ENCODE measurements around the gene CLDN22.
"Not testable (repeated sequence)": the region's sequence is repeated elsewhere in the genome, so short reads cannot be mapped to it uniquely, and the experiment has no call there.

CLDN22 gene

GRCh38 chr4:183329954-183330742 is 10.1 kb upstream of the CLDN22 start:
- POLR2A ChIA-PET (ENCODE audit: low non-redundant PET), result no interaction called here
- H3K27ac ChIP-seq, result no peak overlapping the region
- CTCF ChIA-PET, result no interaction called here
- DNase-seq (ENCODE audit: low spot score), result no peak
- TF ChIP-seq CTCF (conservative IDR thresholded peaks at IDR 0.05; ENCODE audit: low read depth), result no peak

GRCh38 chr4:183329244-183329643 is 9.2 kb upstream of the CLDN22 start:
- no peak for DNase-seq (ENCODE audit: low spot score)
- ChIA-PET CTCF (no interaction called here), POLR2A (ENCODE audit: low non-redundant PET) (no interaction called here)
- no peak overlapping the region for H3K27ac ChIP-seq
- no peak for TF ChIP-seq CTCF (conservative IDR thresholded peaks at IDR 0.05; ENCODE audit: low read depth)

- no peak for DNase-seq (ENCODE audit: low spot score)
- CTCF ChIA-PET, result no interaction called here
- TF ChIP-seq CTCF (conservative IDR thresholded peaks at IDR 0.05; ENCODE audit: low read depth), result no peak
- H3K27ac ChIP-seq, result no peak overlapping the region
- POLR2A ChIA-PET (ENCODE audit: low non-redundant PET), result no interaction called here
Measured at GRCh38 chr4:183328832-183329231, 8.8 kb upstream of the CLDN22 start.

GRCh38 chr4:183327827-183328226 is 7.8 kb upstream of the CLDN22 start:
- no peak overlapping the region for H3K27ac ChIP-seq
- CTCF ChIA-PET, result no interaction called here
- no peak for TF ChIP-seq CTCF (conservative IDR thresholded peaks at IDR 0.05; ENCODE audit: low read depth)
- no peak for DNase-seq (ENCODE audit: low spot score)
- POLR2A ChIA-PET (ENCODE audit: low non-redundant PET), result no interaction called here

GRCh38 chr4:183326853-183327252 is 6.8 kb upstream of the CLDN22 start:
- no peak for TF ChIP-seq CTCF (conservative IDR thresholded peaks at IDR 0.05; ENCODE audit: low read depth)
- no peak for DNase-seq (ENCODE audit: low spot score)
- H3K27ac ChIP-seq, result no peak overlapping the region
- ChIA-PET POLR2A (ENCODE audit: low non-redundant PET) (no interaction called here), CTCF (no interaction called here)

GRCh38 chr4:183326387-183326786 is 6.3 kb upstream of the CLDN22 start:
- H3K27ac ChIP-seq; CTCF ChIA-PET; POLR2A ChIA-PET (ENCODE audit: low non-redundant PET); DNase-seq (ENCODE audit: low spot score): not testable (repeated sequence)

- TF ChIP-seq CTCF (conservative IDR thresholded peaks at IDR 0.05; ENCODE audit: low read depth), result no peak
- ChIA-PET CTCF (no interaction called here), POLR2A (ENCODE audit: low non-redundant PET) (no interaction called here)
- no peak overlapping the region for H3K27ac ChIP-seq
- no peak for DNase-seq (ENCODE audit: low spot score)
Measured at GRCh38 chr4:183324619-183325018, 4.5 kb upstream of the CLDN22 start.

- H3K27ac ChIP-seq; POLR2A ChIA-PET (ENCODE audit: low non-redundant PET); DNase-seq (ENCODE audit: low spot score); CTCF ChIA-PET: not testable (repeated sequence)
Measured at GRCh38 chr4:183324056-183324455, 4.0 kb upstream of the CLDN22 start.

Measured in RWPE1 (cell line).